ENCODE results near the gene PLCL1.

The PLCL1 gene

DNA sequence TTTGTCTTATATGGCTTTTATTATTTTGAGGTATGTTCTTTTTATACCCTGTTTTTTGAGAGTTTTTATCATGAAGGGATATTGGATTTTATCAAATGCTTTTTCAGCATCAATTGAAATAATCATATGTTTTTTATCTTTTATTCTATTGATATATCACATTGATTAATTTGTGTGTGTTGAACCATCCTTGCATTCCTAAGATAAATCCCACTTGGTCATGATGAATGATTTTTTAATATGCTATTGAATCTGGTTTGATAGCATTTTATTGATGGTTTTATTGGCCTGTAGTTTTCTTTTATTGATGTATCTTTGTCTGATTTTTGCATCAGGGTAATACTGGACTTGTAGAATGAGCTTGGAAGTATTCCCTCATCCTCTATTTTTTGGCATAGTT lies 160.3 kb downstream of the PLCL1 start:
- H3K4me3 ChIP-seq (ENCODE audit: low read depth in 1 of 2, low read length in 2 of 2) = no peak overlapping the region
- no peaks in the 10 kb centered on the region for H3K27me3 ChIP-seq (ENCODE audit: control insufficient read depth in 1 of 2, insufficient read depth in 2 of 2, low read length in 2 of 2)
- peaks cover 0 to 3% of the 10 kb centered on the region in 2 donors for H3K9me3 ChIP-seq (ENCODE audit: control insufficient read depth in 1 of 2, low read length in 2 of 2)
- no peaks in the 10 kb centered on the region for H3K4me1 ChIP-seq (ENCODE audit: control insufficient read depth in 1 of 2, insufficient read depth in 2 of 2, low read length in 2 of 2)
- H3K27ac ChIP-seq (ENCODE audit: low read depth, low read length) = no peak overlapping the region
- H3K36me3 ChIP-seq (ENCODE audit: control insufficient read depth in 1 of 2, insufficient read depth in 2 of 2, low read length in 2 of 2) = no peaks in the 10 kb centered on the region
- H3K9ac ChIP-seq (ENCODE audit: low read depth in 1 of 2, low read length in 2 of 2) = no peak overlapping the region

DNA sequence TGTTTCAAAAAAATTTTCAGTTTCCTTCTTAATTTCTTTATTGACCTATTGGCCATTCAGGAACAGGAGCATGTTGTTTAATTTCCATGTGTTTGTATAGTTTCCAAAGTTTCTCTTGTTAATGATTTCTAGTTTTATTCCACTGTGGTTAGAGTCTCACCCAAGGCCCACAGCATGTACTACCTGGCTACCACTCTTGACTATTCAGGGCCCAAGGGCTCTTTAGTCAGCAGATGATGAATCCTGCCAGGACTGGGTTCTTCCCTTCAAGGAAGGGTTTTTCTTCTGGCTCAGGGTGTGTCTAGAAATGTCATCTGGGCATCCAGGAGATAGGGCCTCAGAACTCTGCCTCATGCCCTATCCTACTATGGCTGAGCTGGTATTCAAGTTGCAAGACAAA lies 161.4 kb downstream of the PLCL1 start:
- Histone ChIP-seq H3K4me1 (ENCODE audit: control insufficient read depth in 1 of 2, insufficient read depth in 2 of 2, low read length in 2 of 2) (no peaks in the 10 kb centered on the region), H3K9ac (ENCODE audit: low read depth in 1 of 2, low read length in 2 of 2) (no peak overlapping the region), H3K4me3 (ENCODE audit: low read depth in 1 of 2, low read length in 2 of 2) (no peak overlapping the region), H3K36me3 (ENCODE audit: control insufficient read depth in 1 of 2, insufficient read depth in 2 of 2, low read length in 2 of 2) (no peaks in the 10 kb centered on the region), H3K27ac (ENCODE audit: low read depth, low read length) (no peak overlapping the region), H3K27me3 (ENCODE audit: control insufficient read depth in 1 of 2, insufficient read depth in 2 of 2, low read length in 2 of 2) (no peaks in the 10 kb centered on the region), H3K9me3 (ENCODE audit: control insufficient read depth in 1 of 2, low read length in 2 of 2) (peaks cover 0 to 3% of the 10 kb centered on the region in 2 donors)

DNA sequence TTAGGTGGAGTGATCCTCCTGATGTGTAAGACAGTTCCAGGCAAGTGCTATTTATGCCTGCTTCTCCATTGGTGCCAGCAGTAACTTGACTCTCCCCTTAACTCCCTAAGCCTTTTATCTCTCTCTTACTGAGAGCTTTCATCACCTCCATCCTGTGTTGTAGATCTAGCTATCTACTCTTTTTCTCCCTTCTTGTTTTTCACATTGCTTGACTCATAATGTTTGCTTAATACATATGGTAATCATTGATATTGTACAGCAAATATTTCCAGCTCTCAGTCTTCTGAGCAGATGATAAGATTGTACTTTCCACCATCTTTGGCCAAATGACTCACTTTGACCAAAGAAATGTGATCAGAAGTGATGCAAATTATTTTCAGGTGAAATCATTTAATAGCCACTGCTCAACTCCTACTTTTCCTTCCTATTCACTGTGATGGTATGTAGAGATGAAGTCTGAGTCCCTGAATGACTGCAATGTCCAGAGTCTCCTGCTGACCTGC lies 165.0 kb downstream of the PLCL1 start:
- no peak overlapping the region for H3K9ac ChIP-seq (ENCODE audit: low read depth in 1 of 2, low read length in 2 of 2)
- H3K27me3 ChIP-seq (ENCODE audit: control insufficient read depth in 1 of 2, insufficient read depth in 2 of 2, low read length in 2 of 2) = no peaks in the 10 kb centered on the region
- no peaks in the 10 kb centered on the region for H3K36me3 ChIP-seq (ENCODE audit: control insufficient read depth in 1 of 2, insufficient read depth in 2 of 2, low read length in 2 of 2)
- H3K4me3 ChIP-seq (ENCODE audit: low read depth in 1 of 2, low read length in 2 of 2) = no peak overlapping the region
- H3K27ac ChIP-seq (ENCODE audit: low read depth, low read length) = no peak overlapping the region
- no peaks in the 10 kb centered on the region for H3K4me1 ChIP-seq (ENCODE audit: control insufficient read depth in 1 of 2, insufficient read depth in 2 of 2, low read length in 2 of 2)
- H3K9me3 ChIP-seq (ENCODE audit: control insufficient read depth in 1 of 2, low read length in 2 of 2) = peaks cover 0 to 3% of the 10 kb centered on the region in 2 donors

DNA sequence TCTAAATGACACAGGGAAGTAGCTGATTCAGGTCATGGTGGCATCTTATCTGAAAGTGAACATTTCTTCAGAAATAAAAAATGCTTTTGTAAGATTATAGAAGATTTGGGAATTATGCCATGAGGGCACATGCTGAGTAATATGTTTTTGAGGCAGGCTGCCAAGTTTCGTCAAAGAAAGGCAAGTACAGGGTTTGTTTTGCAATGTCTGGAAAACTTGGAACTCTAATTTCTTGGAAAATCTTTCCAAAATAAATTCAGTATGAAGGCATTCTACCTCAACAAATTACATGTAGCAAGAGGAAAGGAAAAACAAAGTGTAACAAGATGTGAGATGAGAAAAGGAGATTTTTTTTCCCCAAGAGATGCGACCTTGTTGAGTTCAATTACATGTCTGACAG lies 167.7 kb downstream of the PLCL1 start:
- H3K27me3 ChIP-seq (ENCODE audit: control insufficient read depth in 1 of 2, insufficient read depth in 2 of 2, low read length in 2 of 2) = no peaks in the 10 kb centered on the region
- no peak overlapping the region for H3K9ac ChIP-seq (ENCODE audit: low read depth in 1 of 2, low read length in 2 of 2)
- H3K9me3 ChIP-seq (ENCODE audit: control insufficient read depth in 1 of 2, low read length in 2 of 2) = no peaks in the 10 kb centered on the region
- no peak overlapping the region for H3K4me3 ChIP-seq (ENCODE audit: low read depth in 1 of 2, low read length in 2 of 2)
- H3K4me1 ChIP-seq (ENCODE audit: control insufficient read depth in 1 of 2, insufficient read depth in 2 of 2, low read length in 2 of 2) = no peaks in the 10 kb centered on the region
- H3K27ac ChIP-seq (ENCODE audit: low read depth, low read length) = no peak overlapping the region
- no peaks in the 10 kb centered on the region for H3K36me3 ChIP-seq (ENCODE audit: control insufficient read depth in 1 of 2, insufficient read depth in 2 of 2, low read length in 2 of 2)

DNA sequence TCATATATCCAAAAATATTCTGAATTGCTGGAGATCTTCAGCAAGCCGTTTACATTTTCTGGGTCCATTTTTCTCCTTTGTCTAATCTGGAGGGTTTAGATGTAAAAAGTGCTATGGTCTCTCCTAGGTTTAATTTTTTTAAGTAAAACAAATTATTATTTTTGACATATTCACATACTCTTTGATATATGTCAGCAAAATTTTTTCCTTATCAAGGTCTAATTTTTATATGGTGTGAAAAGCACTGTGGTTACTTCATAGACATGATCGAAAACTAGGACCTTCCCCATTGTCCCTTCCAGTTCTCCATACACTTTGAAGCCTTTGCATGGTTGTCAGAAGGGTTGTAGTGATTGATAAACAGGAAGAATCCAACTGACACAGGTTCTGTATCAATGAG lies 168.2 kb downstream of the PLCL1 start:
- Histone ChIP-seq H3K27ac (ENCODE audit: low read depth, low read length) (no peak overlapping the region), H3K36me3 (ENCODE audit: control insufficient read depth in 1 of 2, insufficient read depth in 2 of 2, low read length in 2 of 2) (no peaks in the 10 kb centered on the region), H3K4me1 (ENCODE audit: control insufficient read depth in 1 of 2, insufficient read depth in 2 of 2, low read length in 2 of 2) (no peaks in the 10 kb centered on the region)

DNA sequence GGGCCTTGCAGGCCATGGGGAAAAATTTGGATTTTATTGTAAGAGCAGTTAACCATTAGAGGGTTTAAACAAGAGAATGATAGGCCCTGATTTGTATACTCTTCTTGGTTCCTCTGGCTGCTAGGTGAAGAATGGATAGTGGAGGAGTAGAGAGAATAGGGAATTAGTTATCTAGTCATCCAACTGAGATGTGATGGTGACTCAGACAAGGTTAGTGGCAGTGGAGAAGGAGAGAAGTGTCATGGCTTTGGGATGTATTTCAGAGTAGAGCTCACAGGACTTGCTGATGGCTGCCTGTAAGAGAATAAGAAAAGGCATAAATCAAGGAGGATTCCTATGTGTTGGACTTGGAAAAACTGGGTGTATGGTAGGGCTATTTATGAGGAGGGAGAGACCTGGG lies 169.4 kb downstream of the PLCL1 start:
- H3K27ac ChIP-seq (ENCODE audit: low read depth, low read length) = no peak overlapping the region
- H3K4me3 ChIP-seq (ENCODE audit: low read depth in 1 of 2, low read length in 2 of 2) = no peak overlapping the region
- no peaks in the 10 kb centered on the region for H3K36me3 ChIP-seq (ENCODE audit: control insufficient read depth in 1 of 2, insufficient read depth in 2 of 2, low read length in 2 of 2)
- H3K4me1 ChIP-seq (ENCODE audit: control insufficient read depth in 1 of 2, insufficient read depth in 2 of 2, low read length in 2 of 2) = no peaks in the 10 kb centered on the region
- H3K27me3 ChIP-seq (ENCODE audit: control insufficient read depth in 1 of 2, insufficient read depth in 2 of 2, low read length in 2 of 2) = no peaks in the 10 kb centered on the region
- no peak overlapping the region for H3K9ac ChIP-seq (ENCODE audit: low read depth in 1 of 2, low read length in 2 of 2)
- no peaks in the 10 kb centered on the region for H3K9me3 ChIP-seq (ENCODE audit: control insufficient read depth in 1 of 2, low read length in 2 of 2)

More for the DNA sequence above, 168.2 kb downstream of the PLCL1 start:
- H3K9me3 ChIP-seq (ENCODE audit: control insufficient read depth in 1 of 2, low read length in 2 of 2) = no peaks in the 10 kb centered on the region
- H3K4me3 ChIP-seq (ENCODE audit: low read depth in 1 of 2, low read length in 2 of 2) = no peak overlapping the region
- H3K27me3 ChIP-seq (ENCODE audit: control insufficient read depth in 1 of 2, insufficient read depth in 2 of 2, low read length in 2 of 2) = no peaks in the 10 kb centered on the region
- H3K9ac ChIP-seq (ENCODE audit: low read depth in 1 of 2, low read length in 2 of 2) = no peak overlapping the region

DNA sequence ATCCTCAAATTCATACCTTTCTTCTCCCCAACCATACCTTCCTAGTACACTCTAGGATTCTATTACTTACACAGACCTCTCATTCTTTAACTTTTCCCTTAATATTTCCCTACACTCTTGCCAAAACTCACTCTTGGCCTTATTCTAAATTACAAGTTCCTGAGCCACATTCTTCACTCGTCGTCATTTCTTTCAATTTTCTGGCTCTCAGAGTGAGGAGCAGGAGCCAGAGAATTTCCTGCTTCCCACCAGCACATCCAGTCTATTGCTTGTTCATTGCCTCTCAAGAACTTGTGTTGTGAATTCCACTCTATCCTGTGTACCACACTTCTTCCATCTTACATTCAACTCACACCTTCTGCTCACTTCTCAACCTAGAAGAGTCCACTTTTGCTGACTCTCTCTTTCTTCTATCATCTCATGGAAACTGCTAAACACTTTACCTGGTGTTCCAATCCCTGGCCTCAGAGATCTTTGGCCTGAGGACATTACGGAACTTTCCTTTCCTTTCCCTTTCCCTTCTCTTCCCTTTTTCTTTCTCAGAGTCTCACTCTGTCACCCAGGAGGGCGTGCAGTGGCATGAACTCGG lies 171.6 kb downstream of the PLCL1 start:
- H3K9ac ChIP-seq (ENCODE audit: low read depth in 1 of 2, low read length in 2 of 2) = no peak overlapping the region
- H3K36me3 ChIP-seq (ENCODE audit: control insufficient read depth in 1 of 2, insufficient read depth in 2 of 2, low read length in 2 of 2) = no peaks in the 10 kb centered on the region
- H3K9me3 ChIP-seq (ENCODE audit: control insufficient read depth in 1 of 2, low read length in 2 of 2) = no peaks in the 10 kb centered on the region
- no peak overlapping the region for H3K4me3 ChIP-seq (ENCODE audit: low read depth in 1 of 2, low read length in 2 of 2)
- no peak overlapping the region for H3K27ac ChIP-seq (ENCODE audit: low read depth, low read length)
- H3K4me1 ChIP-seq (ENCODE audit: control insufficient read depth in 1 of 2, insufficient read depth in 2 of 2, low read length in 2 of 2) = no peaks in the 10 kb centered on the region
- H3K27me3 ChIP-seq (ENCODE audit: control insufficient read depth in 1 of 2, insufficient read depth in 2 of 2, low read length in 2 of 2) = no peaks in the 10 kb centered on the region

DNA sequence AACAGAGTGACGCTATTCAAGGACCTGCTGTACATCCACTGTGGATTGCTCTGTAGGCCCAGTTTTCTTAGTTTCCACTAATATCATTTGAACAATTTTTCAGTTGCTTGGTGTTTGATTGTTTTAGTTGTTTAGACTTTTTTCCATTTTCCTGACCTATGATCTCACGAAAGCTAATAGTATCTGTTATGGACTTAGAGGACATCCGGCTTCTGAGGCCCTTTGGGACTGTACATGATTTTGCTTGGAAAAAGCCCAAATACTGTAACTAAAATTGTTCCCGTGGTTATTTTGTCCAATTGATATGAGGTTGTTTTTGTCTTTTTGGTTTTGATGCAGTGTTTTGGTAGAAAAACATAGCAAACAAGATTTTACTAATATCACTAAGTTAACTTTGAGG lies 174.6 kb downstream of the PLCL1 start:
- Histone ChIP-seq H3K4me3 (ENCODE audit: low read depth in 1 of 2, low read length in 2 of 2) (no peak overlapping the region), H3K27me3 (ENCODE audit: control insufficient read depth in 1 of 2, insufficient read depth in 2 of 2, low read length in 2 of 2) (no peaks in the 10 kb centered on the region), H3K27ac (ENCODE audit: low read depth, low read length) (no peak overlapping the region), H3K9ac (ENCODE audit: low read depth in 1 of 2, low read length in 2 of 2) (no peak overlapping the region), H3K4me1 (ENCODE audit: control insufficient read depth in 1 of 2, insufficient read depth in 2 of 2, low read length in 2 of 2) (no peaks in the 10 kb centered on the region), H3K9me3 (ENCODE audit: control insufficient read depth in 1 of 2, low read length in 2 of 2) (no peaks in the 10 kb centered on the region), H3K36me3 (ENCODE audit: control insufficient read depth in 1 of 2, insufficient read depth in 2 of 2, low read length in 2 of 2) (no peaks in the 10 kb centered on the region)

DNA sequence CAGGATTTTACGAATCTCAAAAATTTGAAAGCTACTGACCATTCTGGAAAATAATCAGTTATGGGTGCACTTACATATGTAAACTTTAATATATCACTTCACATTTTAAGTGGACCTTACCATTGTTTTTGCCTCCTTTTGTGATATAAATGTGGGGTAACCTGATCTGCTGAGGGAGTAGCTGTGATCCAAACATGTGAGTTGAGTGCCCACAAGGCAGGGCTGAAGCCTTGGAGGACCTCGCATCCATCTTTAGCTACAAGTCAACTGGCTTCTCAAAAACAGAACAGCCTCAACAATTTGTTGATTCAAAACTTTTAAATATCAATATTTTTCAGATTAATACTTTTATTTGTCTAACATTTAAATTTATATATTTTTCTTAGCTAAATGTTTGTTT lies 178.2 kb downstream of the PLCL1 start:
- no peaks in the 10 kb centered on the region for H3K27me3 ChIP-seq (ENCODE audit: control insufficient read depth in 1 of 2, insufficient read depth in 2 of 2, low read length in 2 of 2)
- H3K4me1 ChIP-seq (ENCODE audit: control insufficient read depth in 1 of 2, insufficient read depth in 2 of 2, low read length in 2 of 2) = no peaks in the 10 kb centered on the region
- H3K9me3 ChIP-seq (ENCODE audit: control insufficient read depth in 1 of 2, low read length in 2 of 2) = no peaks in the 10 kb centered on the region

DNA sequence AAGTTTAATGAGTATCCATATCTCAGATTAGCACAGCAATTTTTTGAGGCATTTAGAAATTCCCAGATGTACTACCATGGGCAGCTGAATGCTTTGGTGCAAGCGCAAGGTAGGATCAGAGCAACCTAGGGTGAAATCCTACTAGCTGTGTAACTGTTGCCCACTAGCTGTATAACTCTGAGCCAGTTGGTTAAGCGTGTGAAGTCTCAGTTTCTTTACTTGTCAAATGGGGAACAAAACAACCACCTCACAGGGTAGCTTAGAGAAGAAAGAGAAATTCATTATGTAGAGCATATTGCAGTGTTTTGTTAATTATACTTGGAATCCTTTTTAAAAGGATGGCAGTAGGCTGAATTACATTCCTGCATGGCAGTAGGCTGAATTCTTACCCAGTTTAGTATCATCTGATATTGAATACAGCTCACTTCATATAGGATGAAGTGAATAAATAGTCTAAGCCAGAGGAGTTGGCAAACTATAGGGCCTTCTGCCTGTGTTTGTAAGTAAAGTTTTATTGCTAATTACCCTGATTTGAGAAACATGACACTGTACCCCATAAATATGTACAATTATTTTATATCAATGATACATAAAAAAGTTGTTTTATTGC lies 180.7 kb downstream of the PLCL1 start:
- no peak overlapping the region for H3K9ac ChIP-seq (ENCODE audit: low read depth in 1 of 2, low read length in 2 of 2)
- no peaks in the 10 kb centered on the region for H3K36me3 ChIP-seq (ENCODE audit: control insufficient read depth in 1 of 2, insufficient read depth in 2 of 2, low read length in 2 of 2)
- H3K27me3 ChIP-seq (ENCODE audit: control insufficient read depth in 1 of 2, insufficient read depth in 2 of 2, low read length in 2 of 2) = no peaks in the 10 kb centered on the region
- no peak overlapping the region for H3K4me3 ChIP-seq (ENCODE audit: low read depth in 1 of 2, low read length in 2 of 2)
- H3K4me1 ChIP-seq (ENCODE audit: control insufficient read depth in 1 of 2, insufficient read depth in 2 of 2, low read length in 2 of 2) = no peaks in the 10 kb centered on the region
- H3K9me3 ChIP-seq (ENCODE audit: control insufficient read depth in 1 of 2, low read length in 2 of 2) = no peaks in the 10 kb centered on the region
- no peak overlapping the region for H3K27ac ChIP-seq (ENCODE audit: low read depth, low read length)

More for the DNA sequence above, 178.2 kb downstream of the PLCL1 start:
- H3K27ac ChIP-seq (ENCODE audit: low read depth, low read length) = no peak overlapping the region
- H3K36me3 ChIP-seq (ENCODE audit: control insufficient read depth in 1 of 2, insufficient read depth in 2 of 2, low read length in 2 of 2) = no peaks in the 10 kb centered on the region
- H3K9ac ChIP-seq (ENCODE audit: low read depth in 1 of 2, low read length in 2 of 2) = no peak overlapping the region
- no peak overlapping the region for H3K4me3 ChIP-seq (ENCODE audit: low read depth in 1 of 2, low read length in 2 of 2)
